ENCODE results near the gene RAB34.

RAB34 gene

DNA sequence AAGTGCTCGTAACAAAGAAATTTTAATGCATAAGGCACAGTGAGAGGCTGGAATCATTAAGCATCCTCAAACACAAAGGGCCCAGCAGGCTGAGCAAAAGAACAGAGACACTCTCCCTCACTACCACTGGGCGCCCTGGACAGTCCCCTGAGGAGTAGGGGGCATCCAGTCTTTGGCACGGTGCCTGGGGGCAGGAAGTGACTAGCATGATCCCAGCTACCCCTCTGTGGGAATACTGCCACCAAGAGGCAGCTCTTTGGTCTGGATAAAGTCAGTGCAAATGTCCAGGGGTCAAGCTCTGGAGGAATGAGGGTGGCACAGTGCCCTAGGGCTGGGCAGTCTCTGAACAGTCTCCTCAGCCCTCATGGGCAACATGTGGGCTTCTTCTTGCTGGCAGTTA, 3.4 kb downstream of the RAB34 start:
- in situ Hi-C loops (cut with MboI; ENCODE audit: low sequenced_read_pairs) = no loop called here

DNA sequence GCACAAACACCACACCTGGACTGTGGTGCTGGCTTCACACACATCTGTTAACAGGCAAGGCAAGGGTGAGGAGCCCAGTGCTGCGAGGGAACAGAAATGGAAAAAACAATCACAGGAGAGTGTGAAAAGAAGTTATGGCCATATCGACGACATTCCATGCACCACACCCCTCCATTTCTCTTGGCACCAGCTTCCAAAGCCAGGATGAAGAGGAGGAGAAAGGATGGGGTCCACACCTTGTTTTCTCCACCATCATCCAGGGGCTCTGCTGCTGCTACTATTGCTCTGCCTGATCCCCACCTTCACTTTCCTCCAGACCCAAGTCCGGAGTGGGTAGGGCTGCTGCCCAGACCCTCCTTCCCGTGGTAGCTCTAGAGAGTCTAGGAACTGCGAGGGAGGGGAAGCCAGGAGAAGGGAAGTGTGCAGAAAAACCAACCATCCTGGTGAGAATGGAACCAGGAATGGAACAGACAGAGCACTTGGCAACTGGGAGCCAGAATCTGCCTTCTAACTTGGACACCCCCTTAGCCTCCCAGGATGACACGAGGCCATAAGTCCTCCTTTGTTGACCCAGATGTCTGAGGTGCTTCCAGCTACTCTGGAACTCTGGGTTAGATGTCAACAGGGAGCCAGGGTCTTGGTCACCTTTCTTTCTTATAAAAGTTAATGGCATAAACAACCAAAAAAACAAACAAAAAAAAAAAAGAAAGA, 4.8 kb downstream of the RAB34 start:
- in situ Hi-C loops (cut with MboI; ENCODE audit: low sequenced_read_pairs) = no loop called here

DNA sequence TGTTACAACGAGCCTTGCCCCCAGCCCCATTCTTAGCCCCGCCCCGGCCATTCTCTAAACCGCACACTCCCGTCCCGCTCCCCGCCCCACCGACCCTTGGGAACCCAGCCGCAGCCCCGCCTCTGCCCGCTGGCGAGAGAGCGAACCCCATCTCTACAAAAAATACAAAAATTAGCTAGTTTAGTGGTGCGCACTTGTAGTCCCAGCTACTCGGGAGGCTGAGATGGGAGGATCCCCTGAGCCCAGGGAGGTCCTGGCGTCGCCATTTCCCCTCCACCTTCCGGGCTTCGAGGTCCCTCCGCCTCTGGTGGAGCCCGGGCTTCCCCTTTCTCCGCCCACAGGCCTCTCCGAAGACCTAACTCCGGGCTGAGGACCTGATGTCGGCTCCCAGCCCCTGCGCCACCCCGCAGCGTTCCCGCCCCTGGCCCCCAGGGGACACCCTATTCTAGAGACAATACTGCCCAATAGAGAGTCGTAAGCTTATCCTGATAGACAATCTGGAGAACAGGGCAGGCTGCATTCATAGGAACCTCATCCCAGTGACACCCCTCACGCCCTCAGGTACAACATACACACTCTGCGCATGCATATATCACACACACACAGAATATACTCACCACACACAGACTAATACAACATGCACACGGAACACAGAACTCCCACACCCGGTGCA, 5.5 kb downstream of the RAB34 start:
- in situ Hi-C loops (cut with MboI; ENCODE audit: low sequenced_read_pairs) = no loop called here

DNA sequence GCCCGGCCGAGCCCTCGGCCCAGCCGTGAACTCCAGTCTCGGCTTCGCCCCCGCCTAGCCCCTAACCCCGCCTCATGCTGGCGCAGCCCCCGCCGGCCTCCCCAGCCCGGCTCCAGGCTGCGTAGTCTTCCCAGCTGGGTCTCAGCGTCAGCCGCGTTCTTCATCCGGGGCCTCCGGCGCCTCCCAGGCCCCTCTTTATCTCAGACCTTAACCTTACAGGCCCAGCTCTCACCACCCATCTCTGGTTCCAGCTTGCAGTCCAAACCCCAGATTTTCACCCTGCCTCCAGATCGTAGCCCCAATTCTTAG, 6.0 kb downstream of the RAB34 start, which contains the start of gene PROCA1:
Gene PROCA1 (minus strand): TSS at position 166 of the 309 bp plus-strand sequence. CDS start 228 bp downstream, outside the sequence.
- in situ Hi-C loops (cut with MboI; ENCODE audit: low sequenced_read_pairs) = no loop called here

DNA sequence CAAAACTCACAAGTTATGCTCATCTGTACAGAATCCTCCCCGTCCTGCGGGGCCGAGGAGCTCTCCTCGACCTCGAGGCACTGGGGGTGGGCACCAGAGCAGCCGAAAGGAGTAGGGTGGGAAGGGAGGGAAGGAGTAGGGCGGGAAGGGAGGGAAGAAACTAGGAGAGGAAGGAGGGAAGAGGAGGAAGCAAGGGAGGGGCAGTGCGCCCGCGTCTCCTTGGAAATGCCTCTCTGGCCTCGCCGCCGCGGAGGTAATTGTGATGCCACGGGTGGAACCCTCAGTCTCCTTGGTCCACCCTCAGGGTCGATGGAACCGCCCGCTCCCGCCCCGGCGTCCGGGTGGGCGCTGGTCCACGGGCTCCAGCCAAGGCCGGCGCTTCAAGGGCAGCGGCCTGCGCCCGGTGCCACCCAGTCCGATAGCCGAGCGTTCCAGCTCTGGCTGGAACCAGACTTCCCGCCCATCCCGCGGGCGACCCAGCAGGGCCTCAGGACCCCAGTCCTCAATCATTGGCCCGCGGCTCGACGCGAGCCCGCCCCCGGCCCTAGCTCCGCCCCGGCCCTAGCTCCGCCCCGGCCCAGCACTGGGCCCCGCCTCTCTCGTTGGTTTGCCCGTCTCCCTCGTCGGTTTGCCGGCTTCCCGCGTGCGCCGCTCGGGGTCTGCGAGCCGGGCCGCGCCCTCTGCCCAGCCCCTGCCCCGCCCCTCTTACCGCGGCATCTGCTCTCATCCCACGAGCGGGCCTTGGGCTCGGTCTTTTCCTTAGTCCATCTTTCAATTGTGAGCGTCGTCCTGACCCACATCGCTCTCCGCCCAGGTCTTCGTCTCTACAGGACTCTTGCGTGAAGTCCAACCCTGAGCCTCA, 6.6 kb downstream of the RAB34 start:
- in situ Hi-C loops (cut with MboI; ENCODE audit: low sequenced_read_pairs) = no loop called here

DNA sequence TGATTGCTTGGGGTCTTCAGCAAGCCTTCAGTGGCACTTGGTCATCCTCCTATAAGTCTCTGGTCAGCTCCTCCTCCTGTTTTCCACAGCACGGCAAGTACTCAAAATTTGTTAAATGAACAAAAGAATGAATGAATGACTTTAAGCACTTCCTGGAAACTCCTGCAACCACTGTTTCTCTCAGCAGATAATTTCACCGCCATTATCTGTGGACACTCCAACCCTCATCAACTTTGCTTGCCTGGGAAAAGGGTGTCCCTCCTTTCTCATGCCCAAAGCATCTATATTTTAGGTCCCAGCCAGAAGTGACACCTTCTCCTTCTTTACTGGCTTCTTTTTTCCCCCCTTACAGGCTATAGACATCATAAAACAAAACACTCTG, 10.3 kb downstream of the RAB34 start:
- in situ Hi-C loops (cut with MboI; ENCODE audit: low sequenced_read_pairs) = no loop called here

DNA sequence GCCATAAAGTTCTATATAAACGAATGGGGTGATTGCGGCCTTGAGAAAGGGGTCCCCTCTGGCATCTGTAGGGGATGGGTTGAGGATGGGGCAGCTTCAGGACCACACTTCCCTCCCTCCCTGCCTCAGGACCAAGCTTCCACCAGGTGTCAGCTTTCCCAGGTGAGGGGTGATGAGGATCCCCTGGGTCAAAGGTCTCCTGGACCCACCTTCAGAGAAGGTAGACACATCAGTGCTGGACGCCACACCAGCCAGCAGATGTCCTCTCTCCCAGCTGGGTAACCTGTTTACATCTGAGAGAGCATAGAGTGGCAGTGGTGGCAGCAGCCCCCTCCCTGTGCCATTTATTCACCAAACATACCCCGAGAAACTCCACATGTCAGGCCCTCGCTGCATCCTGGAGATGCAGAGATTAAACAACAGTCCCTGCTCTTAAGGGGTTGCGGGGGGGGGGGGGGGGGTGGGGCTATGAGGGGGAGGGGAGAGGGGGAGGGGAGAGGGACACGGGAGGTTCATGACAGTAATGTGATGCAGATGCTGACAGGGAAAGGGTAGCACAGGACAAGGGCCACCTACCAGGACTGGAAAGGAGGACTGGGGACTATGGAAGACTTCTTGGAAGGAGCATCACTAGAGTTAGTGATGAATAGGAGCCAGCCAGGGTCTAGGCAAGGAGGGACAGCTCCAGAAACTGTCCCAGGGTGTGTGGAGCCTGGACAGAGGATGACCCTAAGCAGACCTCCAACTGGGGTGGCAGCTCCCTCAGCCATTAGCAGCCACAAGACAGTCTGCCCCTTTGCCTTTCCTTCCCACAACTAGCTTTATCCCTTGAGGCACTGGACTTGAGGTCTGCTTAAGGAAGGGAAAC, 11.0 kb downstream of the RAB34 start:
- in situ Hi-C loops (cut with MboI; ENCODE audit: low sequenced_read_pairs) = no loop called here

DNA sequence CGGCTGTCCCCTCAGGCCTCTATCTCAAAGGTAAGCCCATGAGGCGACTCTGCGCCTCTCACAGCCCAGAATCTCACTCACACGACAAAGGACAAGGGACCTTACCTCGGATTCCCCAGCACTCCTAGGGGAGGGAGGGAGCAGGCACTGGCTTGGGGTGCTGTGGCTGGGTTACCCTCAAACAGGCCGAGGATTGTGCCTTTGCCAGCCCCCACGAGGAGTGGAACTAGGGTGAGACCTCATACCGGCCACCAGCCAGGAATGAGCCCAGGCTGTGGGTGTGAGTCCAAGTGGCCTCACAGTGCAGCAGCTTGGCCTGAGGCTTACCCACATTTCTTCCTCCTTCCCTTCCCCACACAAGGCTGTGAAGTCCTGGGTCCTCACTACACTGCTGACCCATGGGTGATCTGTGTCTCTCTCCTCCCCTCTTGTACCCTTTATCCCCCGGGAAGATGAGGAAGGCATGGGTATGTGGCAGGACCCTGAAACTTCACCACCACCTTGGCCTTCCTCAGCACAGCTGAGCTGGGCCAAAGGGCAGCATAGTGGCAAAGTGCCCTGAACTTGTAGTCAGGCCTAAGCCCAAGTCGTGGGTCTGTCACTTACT, 11.8 kb downstream of the RAB34 start:
- in situ Hi-C loops (cut with MboI; ENCODE audit: low sequenced_read_pairs) = no loop called here

DNA sequence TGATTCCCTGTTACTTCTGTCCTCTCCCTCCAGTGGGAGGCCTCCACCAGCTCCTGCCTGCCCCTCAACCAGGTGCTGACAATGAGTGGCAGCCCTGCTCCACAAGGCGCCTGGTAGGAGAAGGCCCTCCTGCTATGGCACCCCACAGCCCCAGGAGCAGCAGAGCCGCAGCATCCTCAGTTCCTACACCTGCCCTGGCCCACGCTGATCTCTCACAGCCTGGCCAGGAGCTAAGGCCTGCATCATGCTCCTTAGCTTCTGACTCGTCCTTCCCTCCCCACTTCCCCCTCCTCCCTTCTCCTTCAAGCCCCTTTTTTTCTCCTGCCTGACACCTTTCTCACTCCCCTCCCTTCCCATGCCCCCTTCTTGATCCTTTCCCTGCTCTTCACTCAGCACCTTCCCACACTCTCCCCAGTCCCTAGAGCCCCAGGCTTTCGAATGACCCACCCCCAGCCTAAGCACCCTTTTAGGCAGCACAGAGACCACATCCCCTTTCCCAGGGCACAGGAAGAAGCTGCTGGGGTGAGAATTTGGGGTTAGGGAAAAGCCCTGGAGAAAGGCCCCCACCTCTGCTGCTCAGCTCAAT, 12.5 kb downstream of the RAB34 start:
- in situ Hi-C loops (cut with MboI; ENCODE audit: low sequenced_read_pairs) = no loop called here

DNA sequence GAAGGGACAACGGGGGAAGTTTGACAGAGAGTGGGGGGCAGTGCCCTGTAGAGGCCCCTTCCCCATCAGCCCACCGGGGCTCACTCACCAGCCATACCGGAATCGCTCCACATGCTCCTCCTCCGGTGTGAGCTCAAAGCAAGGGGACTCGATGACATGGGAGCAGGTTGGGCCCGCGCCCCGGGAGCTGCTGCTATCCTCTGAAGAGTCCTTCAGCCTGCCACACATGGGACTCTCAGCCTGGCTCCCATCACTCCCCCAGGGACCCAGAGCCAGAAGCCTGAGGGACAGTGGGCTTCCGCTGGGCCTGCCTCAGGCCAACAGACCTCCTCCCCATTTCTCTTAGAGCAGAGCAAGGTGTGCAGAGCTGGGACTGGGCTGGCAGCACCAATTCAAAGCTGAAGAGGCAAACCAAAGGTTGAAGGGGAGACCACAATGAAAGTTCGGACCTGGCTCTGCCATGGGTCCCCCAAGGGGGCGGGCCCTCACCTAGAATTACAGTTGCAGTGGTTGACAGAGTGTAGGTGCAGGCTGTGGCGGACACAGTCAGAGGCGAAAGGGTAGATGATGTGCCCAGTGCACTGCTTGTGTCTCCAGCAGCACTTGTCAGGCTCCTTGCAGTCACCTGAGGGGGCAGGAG, 13.3 kb downstream of the RAB34 start:
- in situ Hi-C loops (cut with MboI; ENCODE audit: low sequenced_read_pairs) = no loop called here

DNA sequence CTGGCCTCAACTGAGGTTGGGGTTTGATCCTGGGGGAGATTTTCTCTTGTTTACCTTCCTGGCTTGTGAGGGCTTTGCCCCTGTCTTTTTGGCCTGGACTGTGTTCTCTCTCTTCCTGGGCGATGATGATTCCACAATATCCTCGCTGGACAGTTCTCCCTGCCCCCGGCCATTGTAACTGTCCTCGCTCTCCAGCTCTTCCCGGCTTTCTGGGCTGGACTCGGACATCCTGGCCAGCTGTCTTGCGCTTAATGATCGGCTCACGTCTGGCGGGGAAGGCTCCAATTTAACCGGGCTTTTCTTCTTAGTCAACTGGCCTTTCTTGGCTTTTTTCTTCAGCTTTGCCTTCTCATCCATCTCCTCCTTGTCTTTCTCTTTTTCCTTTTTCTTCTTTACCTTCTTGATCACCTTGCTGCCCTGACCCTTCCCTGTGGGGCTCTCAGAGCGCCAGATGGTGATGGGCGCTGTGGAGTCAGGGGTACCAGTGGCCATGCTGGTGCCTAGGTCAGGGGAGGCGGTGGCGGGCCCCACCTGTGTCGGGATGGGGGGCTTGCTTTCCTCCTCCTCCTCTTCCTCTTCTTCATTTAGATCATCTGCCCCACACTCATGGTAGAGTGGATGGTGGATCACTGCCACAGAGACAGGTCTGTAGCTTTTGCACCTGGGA, 14.0 kb downstream of the RAB34 start:
- in situ Hi-C loops (cut with MboI; ENCODE audit: low sequenced_read_pairs) = no loop called here

DNA sequence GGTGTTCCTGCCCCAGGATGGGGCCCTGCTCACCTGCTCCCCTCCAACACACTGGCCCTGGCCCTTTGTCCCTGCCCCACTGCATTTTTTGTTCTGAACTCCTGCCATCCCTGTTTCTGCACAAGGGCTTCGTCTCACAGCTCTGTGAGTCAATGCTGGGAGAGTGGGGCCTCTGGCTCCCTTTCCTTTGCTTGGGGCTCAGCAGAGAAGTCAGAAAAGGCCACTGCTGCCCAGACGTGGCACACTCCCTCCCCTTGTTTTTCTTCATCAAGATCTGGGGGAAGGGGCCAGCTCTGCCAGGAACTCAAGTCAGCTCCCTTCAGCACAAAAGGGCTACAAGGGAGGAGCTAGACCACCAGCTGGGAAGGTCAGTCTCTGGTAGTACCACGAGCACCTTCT, 14.9 kb downstream of the RAB34 start:
- in situ Hi-C loops (cut with MboI; ENCODE audit: low sequenced_read_pairs) = no loop called here

DNA sequence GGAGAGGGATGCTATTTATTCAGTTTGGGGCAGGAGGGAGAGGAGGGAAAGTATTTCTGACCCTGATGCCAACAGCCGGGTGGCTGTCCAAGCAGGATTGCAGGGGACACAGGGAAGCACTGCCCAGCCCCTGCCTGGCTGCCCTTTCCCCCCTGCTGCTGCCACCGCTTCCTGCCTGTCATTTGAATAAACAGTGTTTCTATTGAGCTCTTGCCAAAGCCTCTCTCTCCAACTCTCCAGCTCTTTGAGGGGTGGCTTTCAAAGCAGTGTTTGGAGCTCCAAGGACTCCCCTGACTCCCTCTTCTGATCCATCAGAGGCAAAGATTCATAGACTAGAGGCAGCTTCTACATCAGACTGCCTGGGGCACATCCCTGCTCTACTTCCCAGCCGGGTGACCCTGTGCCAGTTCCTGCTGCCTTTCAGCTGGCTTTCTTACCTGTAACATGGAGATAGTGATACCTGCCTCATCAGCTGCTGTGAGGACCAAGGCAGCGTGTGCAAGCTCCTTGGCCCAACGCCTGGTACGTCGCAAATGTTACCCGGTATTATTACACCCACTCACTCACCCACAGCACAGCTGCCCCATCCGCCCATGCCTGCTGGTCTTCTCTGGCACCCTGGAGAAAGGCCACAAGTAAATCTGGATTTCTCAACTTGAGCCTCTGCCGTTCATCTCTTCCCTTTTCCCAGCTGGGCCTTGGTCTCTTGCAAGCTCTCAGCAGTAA, 15.5 kb downstream of the RAB34 start:
- in situ Hi-C loops (cut with MboI; ENCODE audit: low sequenced_read_pairs) = no loop called here

DNA sequence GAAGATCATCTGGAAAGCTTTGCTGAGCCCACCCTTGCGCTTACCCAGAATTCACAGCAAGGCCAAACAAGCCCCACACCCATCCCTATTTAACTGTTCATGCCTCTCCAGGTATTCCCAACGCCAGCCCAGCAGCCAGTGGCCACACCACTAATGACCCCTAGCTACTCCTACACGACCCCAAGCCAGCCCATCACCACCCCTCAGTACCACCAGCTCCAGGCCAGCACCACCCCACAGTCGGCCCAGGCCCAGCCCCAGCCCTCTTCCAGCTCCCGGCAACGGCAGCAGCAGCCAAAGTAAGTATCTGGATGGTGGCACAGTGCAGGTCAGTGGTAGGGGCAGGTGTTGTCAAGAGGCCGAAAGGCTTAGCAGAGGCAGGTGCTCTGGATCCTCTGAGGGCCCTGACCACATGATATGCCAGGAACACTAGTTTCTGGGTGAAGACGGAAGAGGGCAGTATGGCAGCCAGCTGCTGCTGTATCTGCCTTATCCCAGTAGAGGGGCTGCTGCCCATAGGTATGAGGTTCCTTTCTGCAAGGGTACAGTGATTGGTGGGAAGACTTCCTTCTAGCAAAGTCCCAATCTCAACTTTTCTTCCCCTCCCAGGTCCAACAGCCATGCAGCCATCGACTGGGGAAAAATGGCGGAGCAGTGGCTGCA, 16.7 kb downstream of the RAB34 start:
- in situ Hi-C loops (cut with MboI; ENCODE audit: low sequenced_read_pairs) = no loop called here

DNA sequence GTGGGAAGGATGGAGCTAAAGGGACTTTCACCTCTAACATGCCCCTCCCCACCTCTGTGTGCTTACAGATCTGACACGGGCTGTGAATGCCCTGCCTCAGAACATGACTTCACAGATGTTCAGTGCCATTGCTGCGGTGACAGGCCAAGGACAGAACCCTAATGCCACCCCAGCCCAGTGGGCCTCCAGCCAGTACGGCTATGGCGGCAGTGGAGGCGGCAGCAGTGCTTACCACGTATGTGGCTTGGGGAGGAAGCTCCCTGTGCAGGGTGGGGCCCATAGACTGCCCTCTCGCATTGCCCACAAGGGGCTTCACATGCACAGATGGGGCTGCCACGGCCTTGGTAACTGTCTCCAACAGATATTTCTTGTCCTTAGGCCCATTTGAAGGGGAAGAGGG, 17.4 kb downstream of the RAB34 start:
- in situ Hi-C loops (cut with MboI; ENCODE audit: low sequenced_read_pairs) = no loop called here

DNA sequence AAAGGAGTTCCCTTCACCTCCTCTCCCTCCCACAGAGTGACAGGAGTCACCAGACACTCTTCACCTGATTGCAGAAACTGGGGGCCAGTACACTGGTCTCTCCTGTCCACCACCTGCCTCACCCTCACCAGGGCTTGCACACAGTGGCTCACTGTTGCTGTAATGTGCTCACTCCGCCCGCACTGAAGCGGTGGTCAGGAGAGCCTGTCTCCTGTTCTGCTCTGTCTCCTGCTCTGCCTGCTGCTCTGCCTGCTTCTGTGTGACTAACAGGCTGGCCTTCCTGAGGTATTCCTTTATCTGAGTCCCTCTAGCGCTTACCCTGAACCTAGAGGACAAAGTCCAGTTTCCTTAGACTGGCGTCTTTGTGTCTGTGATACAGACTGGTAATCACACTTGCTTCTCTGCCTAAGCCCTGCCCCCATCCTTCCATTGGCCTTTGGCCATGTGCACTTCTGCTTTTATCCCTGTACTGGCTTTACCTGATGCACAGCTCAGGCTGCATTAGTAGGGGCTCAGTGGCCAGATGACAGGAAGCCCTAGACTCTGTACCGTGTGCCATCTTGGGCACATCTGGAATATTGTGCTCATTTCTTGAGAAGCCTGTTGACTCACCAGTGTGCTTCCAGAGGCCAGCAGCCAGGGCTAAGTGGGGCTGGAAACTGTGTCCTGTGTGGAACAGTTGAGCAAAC, 19.3 kb downstream of the RAB34 start:
- in situ Hi-C loops (cut with MboI; ENCODE audit: low sequenced_read_pairs) = no loop called here

DNA sequence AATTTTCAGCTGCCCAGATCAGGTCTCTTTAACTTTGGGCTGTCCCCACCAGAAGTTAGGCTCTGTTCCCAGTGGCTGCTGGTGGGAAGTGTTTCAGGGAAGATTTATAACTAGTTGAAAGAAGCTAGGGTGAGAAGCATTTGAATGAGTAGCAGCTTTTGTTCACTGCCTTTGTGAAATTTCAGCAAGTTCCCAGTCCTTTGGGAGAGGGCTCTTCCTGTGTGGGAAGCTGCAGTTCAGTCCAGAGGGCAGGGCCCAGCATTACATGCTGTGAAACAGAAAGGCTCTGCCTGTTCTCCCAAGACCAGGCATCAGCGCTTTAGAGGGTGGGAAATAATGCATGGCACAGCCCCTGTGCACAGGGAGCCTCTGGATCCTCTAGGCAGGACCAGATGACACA, 23.8 kb downstream of the RAB34 start:
- in situ Hi-C loops (cut with MboI; ENCODE audit: low sequenced_read_pairs) = no loop called here
